Stimulated activated naive CD8-positive, alpha-beta T cell treated with anti-CD3 and anti-CD28 coated beads, Interleukin-15, Interleukin-2, amounts not matched to agents 100 ng/mL and 50 ng/mL, for 24 hours (primary cell): ENCODE results near the gene BLACAT1.
"Not testable (repeated sequence)": the region's sequence is repeated elsewhere in the genome, so short reads cannot be mapped to it uniquely, and the experiment has no call there.

Experiments used
- H3K27ac Mint-ChIP-seq: one replicate; pipeline ENCODE4 v1.8.0; 2021; ENCODE audit warnings: mild to moderate bottlenecking, mixed read lengths
- H3K27me3 Mint-ChIP-seq: one replicate; pipeline ENCODE4 v1.8.0; 2021; ENCODE audit warnings: mixed read lengths
- H3K36me3 Mint-ChIP-seq: one replicate; pipeline ENCODE4 v1.8.0; 2021; ENCODE audit warnings: low read depth, mixed read lengths
- H3K4me1 Mint-ChIP-seq: one replicate; pipeline ENCODE4 v1.8.0; 2021; ENCODE audit warnings: low read depth, mixed read lengths
- H3K4me3 Mint-ChIP-seq: one replicate; pipeline ENCODE4 v1.8.0; 2021; ENCODE audit warnings: mild to moderate bottlenecking, mixed read lengths
- H3K9me3 Mint-ChIP-seq: one replicate; pipeline ENCODE4 v1.8.0; 2021; ENCODE audit warnings: mixed read lengths

The BLACAT1 gene

DNA sequence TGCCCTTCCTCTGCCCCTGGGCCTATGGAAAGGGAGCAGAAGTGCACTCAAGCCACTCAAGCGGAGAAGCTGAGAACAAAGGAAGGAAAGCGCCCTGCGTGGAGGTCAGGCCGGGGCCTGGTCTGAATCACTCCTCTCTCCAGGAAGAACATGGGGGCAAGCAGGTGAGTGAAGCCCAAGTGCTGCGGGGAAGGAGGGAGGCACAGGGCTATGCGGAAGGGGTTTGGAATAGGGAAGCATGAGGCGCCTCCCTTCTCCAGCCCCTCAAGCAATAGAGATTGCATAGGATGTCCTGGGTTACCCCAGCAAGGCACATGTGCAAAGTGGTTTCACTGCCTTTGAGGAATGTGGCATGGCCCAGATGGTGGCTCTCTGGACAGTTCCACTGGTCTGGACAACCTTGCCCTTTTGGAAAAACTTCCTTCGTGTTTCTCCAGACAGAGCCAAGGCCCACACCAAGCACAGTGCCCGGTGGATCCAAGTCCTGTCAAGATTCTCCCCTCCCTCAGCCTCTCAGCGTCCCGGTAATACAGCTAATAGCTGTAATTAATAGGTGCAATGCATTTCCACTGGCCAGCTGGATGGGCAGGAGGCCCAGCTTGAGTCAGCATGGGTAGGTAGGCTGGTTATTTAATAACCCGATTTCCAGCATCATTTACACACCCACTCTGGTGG lies 13.7 kb downstream of the BLACAT1 start:
- no peaks in the 10 kb centered on the region for H3K36me3 Mint-ChIP-seq
- no peaks in the 10 kb centered on the region for H3K9me3 Mint-ChIP-seq
- H3K27me3 Mint-ChIP-seq: no peaks in the 10 kb centered on the region
- H3K4me1 Mint-ChIP-seq: peaks cover 26% of the 10 kb centered on the region
- H3K27ac Mint-ChIP-seq: no peak overlapping the region
- no peak overlapping the region for H3K4me3 Mint-ChIP-seq

DNA sequence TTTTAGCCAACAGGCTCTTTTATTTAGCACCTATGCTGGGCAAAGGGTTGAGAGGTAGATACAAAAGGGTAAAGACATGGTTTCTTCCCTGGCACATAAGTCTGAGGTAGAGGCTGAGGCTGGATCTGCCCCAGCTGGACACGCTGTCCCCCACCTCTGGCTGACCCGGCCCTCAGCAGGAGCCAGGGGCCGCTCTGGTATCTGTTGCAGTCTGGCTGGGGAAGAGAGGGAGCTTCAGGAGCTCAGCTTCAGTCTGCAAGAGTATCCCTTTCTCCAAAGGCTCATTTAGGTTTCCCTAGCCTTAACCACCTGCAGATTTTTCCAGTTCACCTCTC lies 14.2 kb downstream of the BLACAT1 start:
- no peak overlapping the region for H3K27ac Mint-ChIP-seq

DNA sequence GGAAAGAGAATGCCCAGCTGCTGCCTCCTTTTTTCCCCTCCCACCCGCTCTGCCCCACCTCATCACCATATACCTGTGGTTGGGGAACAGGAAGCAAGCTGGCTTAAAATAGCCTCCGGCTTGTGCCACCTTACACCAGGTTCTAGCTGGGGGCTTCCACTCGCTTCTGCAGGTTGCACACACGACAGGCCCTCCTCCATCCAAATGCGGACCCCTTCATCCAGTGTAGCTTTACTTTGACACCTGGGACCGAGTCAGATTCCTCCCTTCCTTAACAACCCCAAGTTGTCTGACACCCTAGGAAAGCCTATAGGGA lies 14.6 kb downstream of the BLACAT1 start:
- Mint-ChIP-seq H3K27ac (peak overlapping the region; percentile 86), H3K4me3 (peak overlapping the region; percentile 70), H3K27me3 (no peaks in the 10 kb centered on the region), H3K4me1 (peaks cover 26% of the 10 kb centered on the region), H3K9me3 (no peaks in the 10 kb centered on the region), H3K36me3 (no peaks in the 10 kb centered on the region)

More for the DNA sequence above, 14.2 kb downstream of the BLACAT1 start:
- Mint-ChIP-seq H3K36me3 (no peaks in the 10 kb centered on the region), H3K4me1 (peaks cover 26% of the 10 kb centered on the region), H3K27me3 (no peaks in the 10 kb centered on the region), H3K4me3 (no peak overlapping the region), H3K9me3 (no peaks in the 10 kb centered on the region)

DNA sequence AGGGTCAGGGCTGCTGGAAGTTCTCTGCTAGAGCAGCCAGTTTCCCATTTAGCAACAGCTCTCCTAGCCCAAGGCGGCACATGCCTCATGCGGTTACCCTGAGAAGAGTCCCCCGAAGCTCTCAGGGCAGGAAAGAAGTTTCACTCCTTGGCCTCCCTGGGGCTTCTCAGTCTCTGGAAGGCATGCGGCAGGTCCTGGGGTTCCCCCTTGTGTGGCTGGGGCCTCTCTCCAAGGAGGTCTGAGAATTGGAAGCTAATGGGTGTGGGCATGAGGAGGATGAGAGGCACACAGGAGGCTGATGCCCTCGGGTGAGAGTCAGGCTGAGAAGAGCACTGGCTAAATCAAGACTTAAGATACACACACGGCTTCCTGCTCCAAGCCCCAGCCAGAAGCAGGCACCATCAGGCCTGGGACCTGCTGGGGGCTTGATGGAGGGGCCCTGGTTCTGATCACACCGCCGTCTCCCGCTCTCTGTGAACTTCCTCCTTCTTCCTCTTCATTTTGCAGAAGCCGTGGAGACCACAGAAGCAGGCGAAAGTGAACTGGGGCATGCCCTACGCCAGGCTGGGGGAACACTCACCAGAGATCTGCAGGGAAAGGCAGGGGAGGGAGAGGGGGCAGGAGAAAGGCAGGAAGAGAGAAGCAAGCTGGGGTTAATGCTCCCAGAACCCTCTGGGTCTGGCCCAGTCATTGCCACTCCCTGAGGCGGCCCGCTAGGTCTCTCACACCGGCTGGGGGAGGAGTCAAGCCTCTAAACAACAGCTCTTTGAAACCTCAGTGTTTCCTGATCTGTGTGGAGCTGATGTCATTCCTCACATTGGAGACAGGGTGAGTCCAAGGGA lies 15.1 kb downstream of the BLACAT1 start:
- H3K27me3 Mint-ChIP-seq: no peaks in the 10 kb centered on the region
- no peaks in the 10 kb centered on the region for H3K9me3 Mint-ChIP-seq
- H3K4me3 Mint-ChIP-seq: peak overlapping the region; percentile 70
- peaks cover 26% of the 10 kb centered on the region for H3K4me1 Mint-ChIP-seq
- H3K36me3 Mint-ChIP-seq: no peaks in the 10 kb centered on the region
- peak overlapping the region; percentile 86 for H3K27ac Mint-ChIP-seq

DNA sequence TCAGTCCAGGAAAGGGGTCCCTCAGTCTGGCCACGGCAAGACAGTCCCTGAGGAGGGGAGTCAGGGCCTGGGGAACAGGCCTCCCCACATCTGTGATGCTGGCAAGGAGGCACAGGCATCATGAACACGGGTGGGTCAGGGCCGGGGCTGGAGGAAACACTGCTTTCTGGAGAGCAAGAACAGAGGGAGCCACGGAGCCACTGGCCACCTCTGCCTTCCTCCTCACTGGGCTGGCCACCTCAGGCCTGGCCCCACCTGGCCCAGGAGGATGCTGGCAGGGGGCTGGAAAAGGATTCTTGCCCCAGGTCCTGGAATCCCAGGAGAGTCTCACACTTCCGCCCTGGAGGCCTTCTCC lies 15.7 kb downstream of the BLACAT1 start:
- no peaks in the 10 kb centered on the region for H3K36me3 Mint-ChIP-seq
- H3K4me3 Mint-ChIP-seq: peak overlapping the region; percentile 70
- H3K4me1 Mint-ChIP-seq: peaks cover 29% of the 10 kb centered on the region
- no peaks in the 10 kb centered on the region for H3K27me3 Mint-ChIP-seq
- no peaks in the 10 kb centered on the region for H3K9me3 Mint-ChIP-seq
- H3K27ac Mint-ChIP-seq: no peak overlapping the region

DNA sequence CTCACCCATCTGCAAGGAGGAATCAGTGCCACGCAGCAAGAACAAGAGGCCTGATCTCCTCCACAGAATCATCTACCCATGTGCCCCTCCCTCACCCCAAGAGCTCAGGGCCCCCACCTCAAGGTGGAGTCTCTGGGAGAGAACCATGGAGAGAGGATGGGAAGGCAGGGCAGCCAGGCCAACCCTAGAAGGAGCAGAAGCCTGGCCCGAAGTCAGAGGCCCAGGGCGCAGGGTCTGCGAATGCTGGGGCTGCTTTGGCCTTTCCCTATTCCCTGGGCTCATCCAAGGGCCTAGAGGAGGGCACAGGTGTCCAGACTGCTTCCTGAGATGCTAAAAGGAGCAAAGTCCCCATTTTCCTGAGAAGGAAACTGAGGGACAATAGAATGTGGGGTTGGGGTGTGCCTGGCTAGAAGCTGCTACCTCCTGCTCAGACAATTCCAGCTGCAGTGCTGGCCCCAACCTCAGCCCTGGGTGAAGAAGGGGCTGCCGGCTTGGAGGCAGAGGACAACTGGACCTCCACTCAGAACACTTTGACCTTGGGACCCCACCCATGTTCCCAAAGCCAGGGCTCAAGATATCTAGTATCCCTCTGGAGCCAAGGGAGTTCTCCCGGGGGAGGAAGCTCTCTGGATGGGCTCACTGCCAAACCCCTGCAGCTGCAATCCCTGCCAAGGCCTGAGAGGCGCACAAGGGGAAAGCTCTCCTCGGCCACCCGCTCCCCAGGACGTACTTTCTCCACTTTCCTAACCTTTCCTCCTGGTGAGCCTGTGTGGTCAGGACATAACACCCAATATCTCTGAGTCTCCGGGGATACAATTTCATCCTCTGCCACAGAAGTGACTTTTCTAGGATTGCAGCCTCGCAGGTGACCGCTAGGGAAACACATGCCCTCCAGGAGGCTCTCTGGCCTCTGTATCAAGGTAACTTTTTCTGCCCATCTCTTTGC lies 17.4 kb downstream of the BLACAT1 start:
- Mint-ChIP-seq H3K36me3 (no peaks in the 10 kb centered on the region), H3K27ac (no peak overlapping the region), H3K27me3 (peaks cover 4% of the 10 kb centered on the region), H3K4me3 (no peak overlapping the region), H3K9me3 (no peaks in the 10 kb centered on the region), H3K4me1 (peaks cover 30% of the 10 kb centered on the region)

DNA sequence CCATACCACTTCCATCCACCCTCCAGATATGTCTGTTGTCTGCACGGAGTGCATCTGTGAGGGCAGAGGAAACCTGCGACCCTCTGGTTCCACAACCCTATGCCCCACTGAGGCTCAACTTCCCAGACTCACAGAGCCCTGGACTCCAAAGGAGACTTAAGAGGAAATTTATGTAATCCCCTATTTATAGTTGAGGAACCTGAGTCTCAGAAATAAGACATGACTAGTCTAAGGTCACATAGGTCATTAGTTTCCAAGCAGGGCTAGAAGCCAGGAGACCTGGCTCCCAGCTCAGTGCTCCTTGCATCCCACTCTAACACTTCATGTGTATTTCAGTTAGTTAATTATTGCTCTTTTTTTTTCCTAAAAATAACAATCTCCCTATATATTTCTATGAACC lies 18.3 kb downstream of the BLACAT1 start:
- Mint-ChIP-seq H3K27ac (no peak overlapping the region), H3K36me3 (no peaks in the 10 kb centered on the region), H3K27me3 (peaks cover 4% of the 10 kb centered on the region), H3K9me3 (no peaks in the 10 kb centered on the region), H3K4me1 (peaks cover 30% of the 10 kb centered on the region), H3K4me3 (no peak overlapping the region)

DNA sequence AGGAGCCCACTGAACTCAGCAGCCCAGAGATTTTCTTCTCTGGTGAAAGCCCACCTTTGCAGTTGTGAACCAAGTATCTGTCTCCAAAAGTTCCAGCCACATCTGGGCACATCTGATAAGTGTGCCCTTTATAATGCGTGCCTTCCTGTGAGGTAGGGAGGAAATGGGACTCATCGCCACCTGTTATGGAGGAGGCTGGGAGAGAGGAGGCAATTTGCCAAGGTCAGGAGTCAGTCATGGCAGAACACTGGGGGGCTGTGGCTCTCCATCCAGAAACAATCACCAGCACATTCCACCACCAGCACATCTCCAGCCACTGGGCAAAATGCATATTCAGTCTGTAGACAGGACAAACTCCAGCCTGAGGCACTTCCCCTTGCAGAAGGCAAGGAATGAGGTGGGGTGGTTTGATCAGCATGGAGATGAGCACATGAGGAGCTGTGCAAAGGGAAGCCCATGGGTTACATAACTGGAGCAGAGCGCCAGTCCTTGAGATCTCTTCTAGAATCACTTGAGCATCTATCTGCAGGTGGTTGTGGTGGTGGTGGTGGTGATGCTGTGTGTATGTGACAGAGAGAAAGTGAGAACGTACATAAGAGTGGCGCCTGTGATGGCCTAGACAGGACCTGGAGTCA lies 19.0 kb downstream of the BLACAT1 start:
- Mint-ChIP-seq H3K27me3 (peaks cover 4% of the 10 kb centered on the region), H3K27ac (no peak overlapping the region), H3K4me3 (no peak overlapping the region)

DNA sequence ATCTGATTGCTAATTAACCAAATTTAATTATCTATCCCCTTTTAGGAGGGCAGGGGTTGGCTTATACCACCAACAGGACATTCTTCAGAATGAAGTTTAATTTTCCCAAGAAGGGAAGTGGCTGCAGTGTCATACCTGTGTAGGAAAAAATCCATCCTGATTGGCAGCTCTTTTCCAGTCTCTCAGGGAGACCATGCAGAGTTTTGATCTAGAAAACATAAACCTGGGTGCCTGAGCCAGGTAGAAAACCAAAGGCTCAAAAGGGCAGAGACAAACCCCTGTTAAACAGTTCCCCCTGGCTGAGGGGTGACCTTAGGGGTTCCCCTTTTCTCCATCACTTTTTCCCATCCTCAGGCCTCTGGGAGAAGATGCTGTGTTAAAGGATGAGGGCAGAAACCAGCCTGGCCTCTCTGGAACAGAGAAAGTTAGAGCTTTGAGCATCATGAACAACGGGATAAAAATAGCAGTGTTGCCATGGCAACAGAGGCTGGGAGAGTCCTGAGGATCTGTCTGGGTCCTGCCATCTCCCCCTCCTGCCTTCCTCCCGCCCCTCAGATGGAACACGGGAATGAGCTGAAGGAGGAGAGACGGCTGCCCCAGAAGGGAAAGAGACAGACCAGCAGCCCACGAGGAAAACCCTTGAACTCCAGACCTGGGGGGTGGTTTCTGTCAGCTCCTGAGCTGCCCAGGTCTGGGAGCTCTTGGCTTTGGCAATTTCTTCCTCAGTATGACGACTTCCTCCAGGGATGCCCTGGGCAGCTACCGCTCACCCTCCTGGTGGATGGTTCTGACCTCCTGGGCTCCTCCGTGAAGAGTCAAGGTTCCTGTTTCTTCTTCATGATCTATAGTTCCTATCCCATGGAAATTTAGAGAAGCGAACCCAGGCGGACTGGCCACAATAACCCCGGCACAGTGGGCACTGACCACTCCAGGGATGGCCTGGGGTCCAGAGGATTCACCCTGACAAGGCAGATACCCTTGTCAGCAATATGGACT lies 20.0 kb downstream of the BLACAT1 start:
- H3K36me3 Mint-ChIP-seq: no peaks in the 10 kb centered on the region
- peaks cover 4% of the 10 kb centered on the region for H3K27me3 Mint-ChIP-seq
- no peaks in the 10 kb centered on the region for H3K9me3 Mint-ChIP-seq
- no peak overlapping the region for H3K27ac Mint-ChIP-seq
- H3K4me1 Mint-ChIP-seq: peaks cover 23% of the 10 kb centered on the region
- H3K4me3 Mint-ChIP-seq: no peak overlapping the region

More for the DNA sequence above, 19.0 kb downstream of the BLACAT1 start:
- Mint-ChIP-seq H3K9me3 (no peaks in the 10 kb centered on the region), H3K4me1 (peaks cover 28% of the 10 kb centered on the region), H3K36me3 (no peaks in the 10 kb centered on the region)

DNA sequence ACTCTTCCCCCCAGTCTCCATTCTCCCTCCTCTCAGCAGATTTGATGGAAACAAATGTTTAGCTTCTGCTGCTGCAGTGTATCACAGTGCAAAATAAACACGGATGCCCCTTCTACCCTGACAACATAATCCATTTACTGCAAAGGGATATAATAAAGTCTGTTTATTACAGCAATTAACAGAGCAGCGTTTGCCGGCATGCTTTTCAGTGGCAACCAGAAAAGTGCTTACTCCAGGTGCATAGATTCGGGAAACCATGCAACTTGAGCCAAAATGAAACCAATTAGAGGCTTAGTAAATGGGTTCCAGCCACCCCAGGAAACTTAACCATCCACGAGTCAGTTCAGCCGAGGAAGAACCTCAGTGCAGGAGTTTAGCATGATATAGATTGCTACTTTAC lies 21.1 kb downstream of the BLACAT1 start:
- H3K27me3 Mint-ChIP-seq: peaks cover 4% of the 10 kb centered on the region
- no peak overlapping the region for H3K27ac Mint-ChIP-seq
- no peaks in the 10 kb centered on the region for H3K36me3 Mint-ChIP-seq
- no peaks in the 10 kb centered on the region for H3K9me3 Mint-ChIP-seq
- H3K4me3 Mint-ChIP-seq: no peak overlapping the region
- peaks cover 19% of the 10 kb centered on the region for H3K4me1 Mint-ChIP-seq

DNA sequence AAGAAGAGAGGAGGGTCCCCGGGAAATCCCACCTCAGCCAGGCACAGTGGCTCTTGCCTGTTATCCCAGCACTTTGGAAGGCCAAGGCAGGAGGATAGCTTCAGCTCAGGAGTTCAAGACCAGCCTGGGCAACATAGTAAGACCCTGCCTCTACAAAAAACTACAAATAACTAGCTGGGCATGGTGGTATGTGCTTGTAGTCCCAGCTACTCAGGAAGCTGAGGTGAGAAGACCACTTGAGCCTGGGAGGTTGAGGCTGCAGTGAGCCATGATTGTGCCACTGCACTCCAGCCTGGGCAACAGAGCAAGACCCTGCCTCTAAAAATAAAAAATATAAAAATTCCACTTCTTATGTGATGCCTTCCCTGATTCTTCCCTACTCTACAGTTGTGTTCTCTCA lies 23.2 kb downstream of the BLACAT1 start:
- H3K27ac Mint-ChIP-seq, H3K27me3 Mint-ChIP-seq: not testable (repeated sequence)
- H3K4me1 Mint-ChIP-seq: peaks cover 16% of the 10 kb centered on the region

DNA sequence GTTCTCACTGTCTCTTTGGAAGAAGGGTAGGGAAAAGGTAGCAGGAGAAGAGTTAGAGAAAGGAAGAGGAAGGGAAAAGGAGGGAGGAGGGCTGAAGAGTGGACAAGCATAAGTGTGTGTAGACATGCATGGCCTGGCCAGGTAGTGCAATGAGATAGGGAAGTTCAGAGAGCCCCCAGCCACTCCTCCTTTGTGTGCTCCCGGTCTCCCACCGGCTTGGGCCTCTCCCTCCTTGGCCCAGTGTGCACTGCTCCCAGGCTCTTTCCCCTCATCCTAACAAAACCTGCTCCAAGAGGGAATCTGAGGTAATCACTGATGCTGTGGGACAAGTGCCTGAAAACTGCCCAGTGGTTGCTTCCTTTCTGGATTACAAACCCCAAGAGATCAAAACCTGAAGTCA lies 23.7 kb downstream of the BLACAT1 start:
- Mint-ChIP-seq H3K27me3 (peaks cover 4% of the 10 kb centered on the region), H3K36me3 (no peaks in the 10 kb centered on the region), H3K4me3 (no peak overlapping the region), H3K4me1 (peaks cover 16% of the 10 kb centered on the region), H3K9me3 (no peaks in the 10 kb centered on the region), H3K27ac (no peak overlapping the region)

More for the DNA sequence above, 23.2 kb downstream of the BLACAT1 start:
- H3K4me3 Mint-ChIP-seq, H3K36me3 Mint-ChIP-seq, H3K9me3 Mint-ChIP-seq: not testable (repeated sequence)

DNA sequence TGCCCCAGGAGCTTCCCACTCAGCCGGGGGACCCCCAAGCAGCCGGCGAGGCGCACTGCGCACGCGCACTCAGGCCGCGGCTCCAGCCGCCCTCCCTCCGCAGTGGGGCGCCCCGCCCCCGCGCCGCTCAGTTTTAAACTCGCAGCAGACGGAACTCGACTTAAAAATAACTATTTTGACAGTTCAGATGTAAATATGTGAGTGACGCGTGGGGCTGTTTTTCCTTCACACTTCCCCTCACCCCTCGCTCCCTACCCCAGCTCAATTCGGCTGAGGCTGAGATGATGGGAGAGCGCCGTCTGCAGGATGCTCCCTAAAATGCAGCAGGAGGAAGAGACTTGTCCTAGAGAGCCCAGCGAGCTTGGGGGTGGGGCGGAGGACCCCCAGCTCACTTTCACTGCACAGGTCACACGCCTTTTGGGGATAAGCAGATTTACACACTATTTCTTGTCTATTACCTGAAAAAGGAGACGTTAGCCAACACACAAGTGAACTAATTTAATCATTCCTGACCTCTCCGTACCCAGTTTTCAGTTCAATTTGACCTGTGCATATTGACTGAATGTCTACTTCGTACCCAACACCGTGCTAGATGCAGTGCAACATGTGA lies 25.0 kb downstream of the BLACAT1 start:
- Mint-ChIP-seq H3K36me3 (no peaks in the 10 kb centered on the region), H3K4me1 (peaks cover 16% of the 10 kb centered on the region), H3K27ac (no peak overlapping the region), H3K9me3 (no peaks in the 10 kb centered on the region), H3K27me3 (peaks cover 12% of the 10 kb centered on the region), H3K4me3 (peak overlapping the region; percentile 79)
